GM21526 (cell line): ENCODE data around the gene RBM17.
"Not testable (repeated sequence)": the region's sequence is repeated elsewhere in the genome, so short reads cannot be mapped to it uniquely, and the experiment has no call there.

Experiments
- ATAC-seq: cut with Tn5 transposase; IDR thresholded peaks from one replicate; pipeline ENCODE4 v1.9.1; 2021; ENCODE audit warnings: moderate library complexity; ENCODE audit not compliant: unreplicated experiment, low FRiP score

Gene RBM17

GRCh38 chr10:6055929-6056328 is 32.9 kb upstream of the RBM17 start:
- ATAC-seq, result no peak

- ATAC-seq, result no peak
Measured at GRCh38 chr10:6056411-6057135, 32.3 kb upstream of the RBM17 start.

GRCh38 chr10:6058682-6059475 is 30.0 kb upstream of the RBM17 start:
- no peak for ATAC-seq

GRCh38 chr10:6059506-6059905 is 29.3 kb upstream of the RBM17 start:
- no peak for ATAC-seq

GRCh38 chr10:6061056-6061455 is 27.8 kb upstream of the RBM17 start:
- no peak for ATAC-seq

- ATAC-seq, result no peak
Measured at GRCh38 chr10:6062101-6062771, 26.6 kb upstream of the RBM17 start, which contains the start of gene IL2RA. Gene IL2RA (minus strand): TSS chr10:6062367. CDS start chr10:6062151, 216 bp downstream.

GRCh38 chr10:6064119-6064518 is 24.7 kb upstream of the RBM17 start:
- ATAC-seq, result no peak

GRCh38 chr10:6064726-6065125 is 24.1 kb upstream of the RBM17 start:
- ATAC-seq, result not testable (repeated sequence)

- no peak for ATAC-seq
Measured at GRCh38 chr10:6065406-6065805, 23.4 kb upstream of the RBM17 start.

GRCh38 chr10:6065835-6066234 is 23.0 kb upstream of the RBM17 start:
- ATAC-seq, result no peak

GRCh38 chr10:6067457-6067856 is 21.4 kb upstream of the RBM17 start:
- ATAC-seq, result no peak

GRCh38 chr10:6068006-6068405 is 20.8 kb upstream of the RBM17 start:
- ATAC-seq, result no peak

GRCh38 chr10:6068422-6068821 is 20.4 kb upstream of the RBM17 start:
- ATAC-seq, result no peak

- no peak for ATAC-seq
Measured at GRCh38 chr10:6069081-6069931, 19.5 kb upstream of the RBM17 start.

- no peak for ATAC-seq
Measured at GRCh38 chr10:6070660-6071059, 18.2 kb upstream of the RBM17 start.

- ATAC-seq, result no peak
Measured at GRCh38 chr10:6071181-6072175, 17.4 kb upstream of the RBM17 start.

- ATAC-seq, result peak; percentile 44
Measured at GRCh38 chr10:6072215-6072934, 16.5 kb upstream of the RBM17 start.

- ATAC-seq, result no peak
Measured at GRCh38 chr10:6074489-6075301, 14.1 kb upstream of the RBM17 start.
